Aorta (tissue), 5 donors: Measurements from ENCODE around the gene RANBP9. TPM values are rescaled to one million over a fixed set of nuclear protein-coding genes. Genes with fewer than 3 reads are reported as not detected.

Experiments
- ATAC-seq: fragments of 200-7000 bp; cut with Tn5 transposase; one replicate; pipeline ENCODE4 v1.9.1; 2022; ENCODE audit warnings: moderate library complexity; ENCODE audit not compliant: low FRiP score
- DNase-seq, 2 donors: peaks; one replicate each; pipeline ENCODE4 v3.0.0-alpha.2; 2020
- H3K27ac ChIP-seq, 2 donors: one replicate each; pipeline ENCODE4 v1.5.1; 2013; ENCODE audit warnings: low read length in 2 of 2, mild to moderate bottlenecking in 2 of 2, moderate library complexity in 2 of 2, control low read depth in 1 of 2, inconsistent platforms in 1 of 2, low read depth in 1 of 2
- H3K27me3 ChIP-seq, 2 donors: one replicate each; pipeline ENCODE4 v1.6.1; 2013; ENCODE audit warnings: control low read depth in 1 of 2, low read length in 1 of 2, mild to moderate bottlenecking in 1 of 2, moderate library complexity in 1 of 2; ENCODE audit not compliant: insufficient read depth in 2 of 2, control insufficient read depth in 1 of 2
- H3K36me3 ChIP-seq, 2 donors: one replicate each; pipeline ENCODE4 v1.6.1; 2013; ENCODE audit warnings: control low read depth in 1 of 2, low read length in 1 of 2, mild to moderate bottlenecking in 1 of 2; ENCODE audit not compliant: insufficient read depth in 2 of 2, control insufficient read depth in 1 of 2
- H3K4me1 ChIP-seq, 2 donors: one replicate each; pipeline ENCODE4 v1.6.1; 2013; ENCODE audit warnings: low read length in 2 of 2, control low read depth in 1 of 2, mild to moderate bottlenecking in 1 of 2, moderate library complexity in 1 of 2; ENCODE audit not compliant: insufficient read depth in 2 of 2, control insufficient read depth in 1 of 2
- H3K4me3 ChIP-seq, 2 donors: one replicate each; pipeline ENCODE4 v1.5.1; 2013; ENCODE audit warnings: low read length in 2 of 2, control low read depth in 1 of 2, mild to moderate bottlenecking in 1 of 2
- H3K9me3 ChIP-seq: one replicate; pipeline ENCODE4 v1.6.1; 2013; ENCODE audit warnings: mild to moderate bottlenecking, low read length; ENCODE audit not compliant: control insufficient read depth
- WGBS, 2 donors: extraction: QIAGEN DNeasy Blood & Tissue Kit; methylation state at CpG; one replicate each; pipeline ENCODE4 v1.1.7; 2013; 5-methylcytosine and 5-hydroxymethylcytosine counted together
- intact Hi-C, 2 donors: fragments of 100-400 bp; cut with DNase I; formaldehyde crosslinking; loops; one replicate each; pipeline versions ENCODE4 v1.14.2 to v1.15.0; 2022
- polyA plus RNA-seq, 2 donors: library from polyadenylated mRNA; stranded (reverse); fragments of 200-250 nt; gene quantifications; one replicate each; pipeline ENCODE4 v1.2.3, GENCODE V29; 2013
- total RNA-seq, 2 donors: library from RNA; stranded (reverse); fragmentation: NEBNext Ultra II Directional; extraction: Animal tissue kit (Norgen Biotek cat#: 25700); gene quantifications; one replicate each; pipeline ENCODE4 v1.2.1, GENCODE V29; 2021
- donor health status: healthy with polysubstance abuse.
- donor health status: Bipolar disorder and iron deficiency.
- donor health status: DM: no; HTN: no; CAD: no.
- donor health status: DM: no; HTN: no; CAD: no.
- donor health status: DM: yes; HTN: yes; CAD: no.

Gene RANBP9
- total and polyA plus RNA-seq, 4 donors, result 29.2 to 64.5 (median 42.1) TPM

- intact Hi-C loops, result no loop called here
Measured at GRCh38 chr6:13679996-13680395, 31.6 kb downstream of the RANBP9 start.

GRCh38 chr6:13678255-13678983 lies 33.2 kb downstream of the RANBP9 start:
- H3K4me1 ChIP-seq, result no peaks in the 10 kb centered on the region
- intact Hi-C loops, result no loop called here
- DNase-seq (no peak), ATAC-seq (no peak)
- H3K36me3 ChIP-seq, result no peaks in the 10 kb centered on the region
- H3K27me3 ChIP-seq, result no peaks in the 10 kb centered on the region
- H3K27ac ChIP-seq, result peak overlapping the region in 1 of 2 donors; percentile 44
- 53 to 56% methylated on average over 4 of the region's 4 CpGs for WGBS, 2 donors
- no peak overlapping the region for H3K4me3 ChIP-seq
- no peaks in the 10 kb centered on the region for H3K9me3 ChIP-seq

More at GRCh38 chr6:13679996-13680395, 31.6 kb downstream of the RANBP9 start:
- DNase-seq, result no peak
- Histone ChIP-seq H3K36me3 (no peaks in the 10 kb centered on the region), H3K27me3 (no peaks in the 10 kb centered on the region), H3K9me3 (no peaks in the 10 kb centered on the region), H3K4me3 (no peak overlapping the region), H3K27ac (no peak overlapping the region), H3K4me1 (no peaks in the 10 kb centered on the region)
- 98 to 100% methylated on average over 2 of the region's 2 CpGs for WGBS, 2 donors
- no peak for ATAC-seq

- H3K36me3 ChIP-seq, result no peaks in the 10 kb centered on the region
- peak overlapping the region in 1 of 2 donors; percentile 36 for H3K27ac ChIP-seq
- intact Hi-C loops, result no loop called here
- no peaks in the 10 kb centered on the region for H3K9me3 ChIP-seq
- no peaks in the 10 kb centered on the region for H3K4me1 ChIP-seq
- H3K4me3 ChIP-seq, result no peak overlapping the region
- WGBS, 2 donors, result 49 to 57% methylated on average over 3 of the region's 3 CpGs
- DNase-seq (no peak), ATAC-seq (no peak)
- H3K27me3 ChIP-seq, result no peaks in the 10 kb centered on the region
Measured at GRCh38 chr6:13677878-13678254, 33.8 kb downstream of the RANBP9 start.

GRCh38 chr6:13676551-13677156 lies 35.0 kb downstream of the RANBP9 start:
- H3K36me3 ChIP-seq, result no peaks in the 10 kb centered on the region
- no peaks in the 10 kb centered on the region for H3K9me3 ChIP-seq
- no peaks in the 10 kb centered on the region for H3K4me1 ChIP-seq
- H3K27ac ChIP-seq, result no peak overlapping the region
- DNase-seq (no peak), ATAC-seq (no peak)
- no peaks in the 10 kb centered on the region for H3K27me3 ChIP-seq
- no peak overlapping the region for H3K4me3 ChIP-seq
- 97 to 98% methylated on average over 3 of the region's 3 CpGs for WGBS, 2 donors
- intact Hi-C loops, result no loop called here

- ATAC-seq (no peak), DNase-seq (no peak)
- H3K36me3 ChIP-seq, result no peaks in the 10 kb centered on the region
- 75 to 84% methylated on average over 2 of the region's 2 CpGs for WGBS, 2 donors
- no peak overlapping the region for H3K4me3 ChIP-seq
- no peak overlapping the region for H3K27ac ChIP-seq
- H3K9me3 ChIP-seq, result no peaks in the 10 kb centered on the region
- intact Hi-C loops, result no loop called here
- H3K27me3 ChIP-seq, result no peaks in the 10 kb centered on the region
- no peaks in the 10 kb centered on the region for H3K4me1 ChIP-seq
Measured at GRCh38 chr6:13674533-13675190, 37.0 kb downstream of the RANBP9 start.

- WGBS, 2 donors, result 97 to 100% methylated on average over 3 of the region's 3 CpGs
- H3K4me3 ChIP-seq, result no peak overlapping the region
- H3K27ac ChIP-seq, result no peak overlapping the region
- DNase-seq (no peak), ATAC-seq (no peak)
- no peaks in the 10 kb centered on the region for H3K36me3 ChIP-seq
- intact Hi-C loops, result no loop called here
- no peaks in the 10 kb centered on the region for H3K27me3 ChIP-seq
- no peaks in the 10 kb centered on the region for H3K4me1 ChIP-seq
- no peaks in the 10 kb centered on the region for H3K9me3 ChIP-seq
Measured at GRCh38 chr6:13673825-13674444, 37.7 kb downstream of the RANBP9 start.

- 10 to 13% methylated on average over 1 of the region's 1 CpG for WGBS, 2 donors
- intact Hi-C loops, result no loop called here
- no peak for ATAC-seq
Measured at GRCh38 chr6:13673368-13673767, 38.3 kb downstream of the RANBP9 start.

GRCh38 chr6:13672904-13673303 lies 38.7 kb downstream of the RANBP9 start:
- DNase-seq (no peak), ATAC-seq (no peak)
- H3K4me1 ChIP-seq, result no peaks in the 10 kb centered on the region
- H3K9me3 ChIP-seq, result no peaks in the 10 kb centered on the region
- H3K4me3 ChIP-seq, result no peak overlapping the region
- no peaks in the 10 kb centered on the region for H3K36me3 ChIP-seq
- intact Hi-C loops, result no loop called here
- no peak overlapping the region for H3K27ac ChIP-seq
- H3K27me3 ChIP-seq, result no peaks in the 10 kb centered on the region

More at GRCh38 chr6:13673368-13673767, 38.3 kb downstream of the RANBP9 start:
- Histone ChIP-seq H3K9me3 (no peaks in the 10 kb centered on the region), H3K27me3 (no peaks in the 10 kb centered on the region), H3K36me3 (no peaks in the 10 kb centered on the region), H3K4me3 (no peak overlapping the region), H3K27ac (no peak overlapping the region), H3K4me1 (no peaks in the 10 kb centered on the region)
- no peak for DNase-seq
